Measurements from ENCODE around the gene RXRA. TPM values are rescaled to one million over a fixed set of nuclear protein-coding genes. Genes with fewer than 3 reads are reported as not detected.

The RXRA gene
- total and polyA plus RNA-seq, 5 donors from 2014 or later, result 0.29 to 13.6 (median 1.4) TPM

DNA sequence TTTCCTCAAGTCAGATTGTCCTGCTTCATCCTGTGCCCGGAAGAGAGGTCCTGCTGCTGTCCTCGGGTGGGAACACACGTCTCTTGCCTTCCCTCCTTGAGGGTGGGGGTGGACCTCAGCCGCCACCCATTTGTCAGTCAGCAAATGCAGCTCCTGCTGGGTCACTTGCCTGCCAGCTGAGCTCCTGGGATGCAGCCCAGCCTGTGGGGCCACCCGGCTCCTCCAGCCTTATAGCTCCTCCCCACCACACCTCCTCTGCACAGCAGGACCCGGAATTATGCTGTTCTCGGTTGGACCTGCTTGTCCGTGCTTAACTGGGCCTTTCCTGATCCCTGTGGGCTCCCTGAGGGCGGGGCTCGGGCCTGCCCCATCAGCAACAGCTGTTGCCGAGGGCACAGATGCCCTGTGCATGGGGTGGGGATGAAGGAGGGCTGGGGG, 52.7 kb downstream of the RXRA start:
- no peaks in the 10 kb centered on the region for H3K36me3 ChIP-seq (ENCODE audit: control insufficient read depth, insufficient read depth, low read length)
- H3K27ac Mint-ChIP-seq, result peak overlapping the region in 1 of 3 donors; percentile 80
- no peak overlapping the region for H3K4me3 Mint-ChIP-seq
- no peaks in the 10 kb centered on the region for H3K9me3 ChIP-seq (ENCODE audit: control insufficient read depth in 2 of 2, low read length in 2 of 2)
- H3K9me3 Mint-ChIP-seq, result peaks cover 0 to 3% (median 0%) of the 10 kb centered on the region in 7 donors
- no peaks in the 10 kb centered on the region for H3K27me3 Mint-ChIP-seq
- no peak overlapping the region for H3K4me3 ChIP-seq (ENCODE audit: low read depth, low read length)
- no peaks in the 10 kb centered on the region for H3K27me3 ChIP-seq (ENCODE audit: control insufficient read depth, insufficient read depth, low read length)
- DNase-seq, result no peak
- H3K4me1 ChIP-seq (ENCODE audit: control insufficient read depth, insufficient read depth, low read length, poor library complexity, severe bottlenecking), result peaks cover 27% of the 10 kb centered on the region
- no peaks in the 10 kb centered on the region for H3K36me3 Mint-ChIP-seq
- peaks cover 0 to 32% (median 21%) of the 10 kb centered on the region in 4 donors for H3K4me1 Mint-ChIP-seq
- ATAC-seq (ENCODE audit: low read depth in 2 of 2), result no peak
- H3K27ac ChIP-seq (ENCODE audit: insufficient read depth, low read length, poor library complexity, severe bottlenecking), result no peak overlapping the region

DNA sequence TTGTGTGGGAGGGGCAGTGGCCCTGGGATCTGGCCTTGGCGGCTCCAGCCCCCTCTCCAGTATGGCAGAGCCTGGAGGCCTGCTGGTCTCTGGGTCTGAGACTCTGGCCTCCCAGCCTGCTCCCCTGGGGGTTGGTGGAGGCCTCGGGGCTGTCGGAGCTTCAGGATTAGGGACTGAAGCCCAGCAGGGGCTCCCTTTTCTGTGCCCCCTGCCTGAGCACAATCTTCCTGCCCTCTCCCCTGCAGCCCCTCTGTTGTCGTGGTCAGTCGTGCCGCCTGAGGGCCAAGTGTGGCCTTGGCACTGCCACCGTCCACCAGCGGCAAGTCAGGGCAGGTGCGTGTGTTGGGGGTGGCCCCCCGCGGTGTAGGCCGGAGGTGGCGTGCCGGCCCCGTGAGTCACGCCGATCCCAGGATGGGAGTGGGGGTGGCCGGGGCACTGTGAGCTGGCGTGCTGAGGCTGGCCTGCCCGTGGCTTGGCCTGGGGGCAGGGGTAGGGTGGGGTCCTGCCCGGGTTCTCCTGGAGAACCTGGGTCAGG, 53.6 kb downstream of the RXRA start:
- H3K4me1 Mint-ChIP-seq, result peaks cover 0 to 35% (median 21%) of the 10 kb centered on the region in 4 donors
- H3K27me3 Mint-ChIP-seq, result no peaks in the 10 kb centered on the region
- H3K27ac Mint-ChIP-seq, result no peak overlapping the region
- Histone ChIP-seq H3K36me3 (ENCODE audit: control insufficient read depth, insufficient read depth, low read length) (no peaks in the 10 kb centered on the region), H3K27ac (ENCODE audit: insufficient read depth, low read length, poor library complexity, severe bottlenecking) (no peak overlapping the region), H3K4me3 (ENCODE audit: low read depth, low read length) (no peak overlapping the region), H3K4me1 (ENCODE audit: control insufficient read depth, insufficient read depth, low read length, poor library complexity, severe bottlenecking) (peaks cover 27% of the 10 kb centered on the region), H3K27me3 (ENCODE audit: control insufficient read depth, insufficient read depth, low read length) (no peaks in the 10 kb centered on the region), H3K9me3 (ENCODE audit: control insufficient read depth in 2 of 2, low read length in 2 of 2) (no peaks in the 10 kb centered on the region)
- H3K9me3 Mint-ChIP-seq, result peaks cover 0 to 3% (median 0%) of the 10 kb centered on the region in 7 donors
- no peak for ATAC-seq (ENCODE audit: low read depth in 2 of 2)
- no peak overlapping the region for H3K4me3 Mint-ChIP-seq
- DNase-seq, result no peak
- no peaks in the 10 kb centered on the region for H3K36me3 Mint-ChIP-seq

DNA sequence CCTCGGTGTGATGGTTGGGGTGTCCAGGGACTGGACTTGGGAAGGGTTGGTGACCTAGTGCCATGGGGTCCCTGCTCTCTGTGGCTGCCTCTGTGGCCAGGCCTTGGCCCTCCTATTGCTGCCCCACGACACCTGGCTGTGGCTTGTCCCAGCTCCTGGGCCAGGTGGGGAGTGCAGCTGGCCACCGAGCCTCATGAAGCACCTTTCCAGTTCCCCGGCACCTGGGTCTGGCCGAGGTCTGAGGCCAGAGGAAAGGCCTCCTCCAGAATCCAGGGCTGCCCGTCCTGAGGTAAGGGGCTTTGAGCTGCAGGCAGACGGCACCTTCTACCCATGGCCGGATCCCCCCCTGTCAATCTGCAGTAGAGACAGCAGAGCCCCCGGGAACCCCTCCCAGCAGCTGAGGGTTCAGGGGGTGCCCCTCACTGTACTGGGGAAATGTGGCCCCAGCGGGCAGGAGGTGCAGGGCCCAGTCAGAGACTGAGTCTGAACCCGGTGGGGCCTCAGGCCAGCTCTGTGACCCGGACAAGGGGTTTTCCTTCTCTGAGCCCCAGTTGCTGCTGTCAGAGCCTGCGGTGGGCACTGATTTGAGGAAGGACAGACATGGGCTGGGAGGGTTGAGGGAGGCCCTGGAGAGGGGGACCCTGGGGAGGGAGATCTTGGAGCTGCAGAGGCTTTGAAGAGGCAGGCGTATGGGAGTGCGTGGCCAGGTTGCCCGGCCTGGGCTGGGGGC, 54.5 kb downstream of the RXRA start:
- Mint-ChIP-seq H3K27me3 (no peaks in the 10 kb centered on the region), H3K4me3 (peak overlapping the region in 1 of 4 donors; percentile 65), H3K27ac (peak overlapping the region in 1 of 3 donors; percentile 25), H3K36me3 (no peaks in the 10 kb centered on the region), H3K9me3 (peaks cover 0 to 3% (median 0%) of the 10 kb centered on the region in 7 donors), H3K4me1 (peaks cover 0 to 35% (median 20%) of the 10 kb centered on the region in 4 donors)
- no peaks in the 10 kb centered on the region for H3K9me3 ChIP-seq (ENCODE audit: control insufficient read depth in 2 of 2, low read length in 2 of 2)
- no peak overlapping the region for H3K27ac ChIP-seq (ENCODE audit: insufficient read depth, low read length, poor library complexity, severe bottlenecking)
- ATAC-seq (ENCODE audit: low read depth in 2 of 2) (no peak), DNase-seq (no peak)
- no peaks in the 10 kb centered on the region for H3K27me3 ChIP-seq (ENCODE audit: control insufficient read depth, insufficient read depth, low read length)
- H3K4me3 ChIP-seq (ENCODE audit: low read depth, low read length), result no peak overlapping the region
- H3K4me1 ChIP-seq (ENCODE audit: control insufficient read depth, insufficient read depth, low read length, poor library complexity, severe bottlenecking), result peaks cover 27% of the 10 kb centered on the region
- H3K36me3 ChIP-seq (ENCODE audit: control insufficient read depth, insufficient read depth, low read length), result no peaks in the 10 kb centered on the region

DNA sequence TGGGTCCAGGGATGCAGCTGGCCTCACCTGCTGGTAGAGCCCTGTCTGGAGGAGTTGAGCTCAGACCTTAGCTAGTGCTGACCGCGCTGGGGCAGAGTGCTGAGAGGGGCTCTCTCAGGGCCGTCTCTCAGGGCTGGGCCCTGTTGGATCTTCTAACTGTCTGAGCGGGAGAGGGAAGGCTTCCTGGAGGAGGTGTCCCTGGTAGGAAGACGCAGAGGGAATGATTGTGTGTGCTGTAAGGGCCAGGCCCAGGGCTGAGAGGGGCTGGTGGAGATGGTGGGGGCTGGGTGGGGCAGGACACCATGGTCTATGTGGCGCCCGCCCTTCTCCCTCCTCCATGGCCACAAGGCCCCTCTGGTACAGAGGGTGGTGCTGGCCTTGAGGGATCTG, 55.0 kb downstream of the RXRA start:
- H3K4me1 ChIP-seq (ENCODE audit: control insufficient read depth, insufficient read depth, low read length, poor library complexity, severe bottlenecking), result peaks cover 27% of the 10 kb centered on the region

DNA sequence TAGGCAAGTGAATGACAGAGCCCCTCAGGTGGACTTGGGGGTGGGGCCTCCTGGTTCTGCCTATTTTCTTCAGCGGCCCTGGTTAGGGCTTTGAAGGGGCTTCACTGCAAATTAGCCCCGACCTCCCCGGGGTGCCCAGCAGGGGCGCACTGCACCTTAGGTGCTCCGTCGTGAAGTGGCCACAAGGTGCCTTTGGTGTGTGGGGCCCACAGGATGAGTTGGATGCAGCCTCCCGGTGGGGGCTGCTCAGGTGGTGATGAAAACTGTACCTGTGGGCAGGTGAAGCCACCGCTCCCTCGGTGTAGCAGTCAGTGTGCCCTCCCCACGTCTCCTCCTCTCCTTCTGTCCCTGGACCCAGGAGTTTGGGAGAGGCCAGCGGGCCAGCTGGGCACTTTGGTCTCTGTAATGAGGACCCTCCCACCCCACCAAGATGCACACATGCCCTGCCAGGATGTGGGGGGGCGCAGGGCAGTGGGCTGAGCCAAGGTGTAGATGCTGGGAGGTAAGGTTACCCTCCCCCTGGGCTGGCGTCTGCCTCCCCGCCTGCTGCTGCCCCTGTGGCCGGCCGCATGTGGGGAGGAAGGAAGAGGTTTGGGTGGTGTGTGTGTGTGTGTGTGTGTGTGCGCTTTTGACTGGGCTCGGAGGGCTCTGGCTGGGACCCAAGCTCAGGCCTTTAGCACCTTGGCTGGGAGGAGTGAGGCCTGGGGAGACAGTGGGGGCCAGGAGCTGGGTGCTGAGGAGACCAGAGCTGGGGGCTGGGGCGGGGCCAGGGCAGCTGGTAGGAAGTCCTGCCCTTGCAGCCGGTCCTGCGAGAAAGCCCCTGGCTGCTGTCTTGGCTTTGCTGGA, 55.6 kb downstream of the RXRA start:
- Mint-ChIP-seq H3K27me3 (no peaks in the 10 kb centered on the region), H3K27ac (peak overlapping the region in 2 of 3 donors; percentile 65 to 96), H3K4me3 (peak overlapping the region in 3 of 4 donors; percentile 22 to 73 (median 32)), H3K36me3 (no peaks in the 10 kb centered on the region), H3K9me3 (peaks cover 0 to 3% (median 0%) of the 10 kb centered on the region in 7 donors), H3K4me1 (peaks cover 0 to 32% (median 18%) of the 10 kb centered on the region in 4 donors)
- Histone ChIP-seq H3K4me1 (ENCODE audit: control insufficient read depth, insufficient read depth, low read length, poor library complexity, severe bottlenecking) (peaks cover 27% of the 10 kb centered on the region), H3K36me3 (ENCODE audit: control insufficient read depth, insufficient read depth, low read length) (no peaks in the 10 kb centered on the region), H3K4me3 (ENCODE audit: low read depth, low read length) (no peak overlapping the region), H3K27ac (ENCODE audit: insufficient read depth, low read length, poor library complexity, severe bottlenecking) (peak overlapping the region; percentile 33), H3K27me3 (ENCODE audit: control insufficient read depth, insufficient read depth, low read length) (no peaks in the 10 kb centered on the region), H3K9me3 (ENCODE audit: control insufficient read depth in 2 of 2, low read length in 2 of 2) (no peaks in the 10 kb centered on the region)
- DNase-seq (peak; percentile 24 to 54 (median 53)), ATAC-seq (ENCODE audit: low read depth in 2 of 2) (peak; percentile 40 to 57)

More for the DNA sequence above, 55.0 kb downstream of the RXRA start:
- ATAC-seq (ENCODE audit: low read depth in 2 of 2) (peak in 1 of 2 donors; percentile 7), DNase-seq (no peak)
- Mint-ChIP-seq H3K9me3 (peaks cover 0 to 3% (median 0%) of the 10 kb centered on the region in 7 donors), H3K4me1 (peaks cover 0 to 35% (median 20%) of the 10 kb centered on the region in 4 donors), H3K4me3 (peak overlapping the region in 1 of 4 donors; percentile 65), H3K36me3 (no peaks in the 10 kb centered on the region), H3K27me3 (no peaks in the 10 kb centered on the region), H3K27ac (peak overlapping the region in 1 of 3 donors; percentile 25)
- H3K27ac ChIP-seq (ENCODE audit: insufficient read depth, low read length, poor library complexity, severe bottlenecking), result no peak overlapping the region
- H3K4me3 ChIP-seq (ENCODE audit: low read depth, low read length), result no peak overlapping the region
- no peaks in the 10 kb centered on the region for H3K27me3 ChIP-seq (ENCODE audit: control insufficient read depth, insufficient read depth, low read length)
- H3K9me3 ChIP-seq (ENCODE audit: control insufficient read depth in 2 of 2, low read length in 2 of 2), result no peaks in the 10 kb centered on the region
- no peaks in the 10 kb centered on the region for H3K36me3 ChIP-seq (ENCODE audit: control insufficient read depth, insufficient read depth, low read length)

DNA sequence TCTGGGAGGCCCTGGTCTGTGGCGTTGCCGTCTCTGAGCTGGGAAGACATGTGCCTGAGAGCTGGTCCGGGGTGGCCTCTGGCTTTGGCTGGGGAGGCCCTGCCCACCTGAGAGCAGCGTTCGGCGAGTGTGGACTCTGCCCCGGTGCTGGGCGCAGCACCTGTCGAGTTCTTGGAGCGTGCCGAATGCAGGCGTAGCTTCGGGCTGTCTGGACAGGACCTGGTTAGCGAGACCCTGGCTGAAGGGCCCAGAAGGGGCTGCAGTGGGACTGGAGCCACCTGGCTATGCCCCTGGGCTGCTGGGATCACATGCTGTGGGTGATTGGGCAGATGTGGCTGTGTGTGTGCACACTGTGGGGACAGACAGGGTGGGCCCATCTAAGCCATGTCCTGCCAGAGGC, 56.5 kb downstream of the RXRA start:
- H3K4me3 Mint-ChIP-seq, result peak overlapping the region in 1 of 4 donors; percentile 13
- Histone ChIP-seq H3K4me3 (ENCODE audit: low read depth, low read length) (no peak overlapping the region), H3K27me3 (ENCODE audit: control insufficient read depth, insufficient read depth, low read length) (no peaks in the 10 kb centered on the region), H3K27ac (ENCODE audit: insufficient read depth, low read length, poor library complexity, severe bottlenecking) (peak overlapping the region; percentile 33), H3K36me3 (ENCODE audit: control insufficient read depth, insufficient read depth, low read length) (no peaks in the 10 kb centered on the region), H3K4me1 (ENCODE audit: control insufficient read depth, insufficient read depth, low read length, poor library complexity, severe bottlenecking) (peaks cover 27% of the 10 kb centered on the region), H3K9me3 (ENCODE audit: control insufficient read depth in 2 of 2, low read length in 2 of 2) (no peaks in the 10 kb centered on the region)
- no peaks in the 10 kb centered on the region for H3K36me3 Mint-ChIP-seq
- peaks cover 0 to 32% (median 19%) of the 10 kb centered on the region in 4 donors for H3K4me1 Mint-ChIP-seq
- no peak for ATAC-seq (ENCODE audit: low read depth in 2 of 2)
- no peaks in the 10 kb centered on the region for H3K27me3 Mint-ChIP-seq
- H3K9me3 Mint-ChIP-seq, result peaks cover 0 to 3% (median 0%) of the 10 kb centered on the region in 7 donors
- no peak for DNase-seq
- peak overlapping the region in 2 of 3 donors; percentile 55 to 96 for H3K27ac Mint-ChIP-seq

DNA sequence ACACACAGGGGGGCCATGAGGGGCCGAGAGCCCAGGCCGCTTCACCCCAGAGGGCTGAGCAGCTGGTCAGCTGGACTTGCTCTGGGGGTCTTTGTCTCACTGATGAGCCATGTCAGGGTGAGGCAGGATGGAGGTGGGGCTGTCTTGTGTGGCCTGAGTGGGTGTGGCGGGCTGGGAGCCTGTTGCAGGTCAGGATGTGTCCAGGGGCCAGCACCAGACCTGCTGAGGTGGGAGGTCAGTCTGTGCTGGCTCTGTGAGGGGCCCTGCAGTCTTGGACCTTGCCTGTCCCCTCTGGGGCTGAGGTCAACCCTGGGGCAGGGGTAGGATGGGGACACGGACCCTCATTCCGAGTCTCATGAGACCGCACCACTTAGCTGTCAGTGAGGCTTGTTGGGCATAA, 56.9 kb downstream of the RXRA start:
- H3K4me1 ChIP-seq (ENCODE audit: control insufficient read depth, insufficient read depth, low read length, poor library complexity, severe bottlenecking), result peaks cover 27% of the 10 kb centered on the region
- ATAC-seq (ENCODE audit: low read depth in 2 of 2) (no peak), DNase-seq (no peak)
- Mint-ChIP-seq H3K27ac (peak overlapping the region in 2 of 3 donors; percentile 20 to 46), H3K27me3 (no peaks in the 10 kb centered on the region), H3K36me3 (no peaks in the 10 kb centered on the region), H3K4me3 (no peak overlapping the region), H3K9me3 (peaks cover 0 to 3% (median 0%) of the 10 kb centered on the region in 7 donors), H3K4me1 (peaks cover 0 to 36% (median 19%) of the 10 kb centered on the region in 4 donors)
- no peak overlapping the region for H3K27ac ChIP-seq (ENCODE audit: insufficient read depth, low read length, poor library complexity, severe bottlenecking)
- no peaks in the 10 kb centered on the region for H3K9me3 ChIP-seq (ENCODE audit: control insufficient read depth in 2 of 2, low read length in 2 of 2)
- no peak overlapping the region for H3K4me3 ChIP-seq (ENCODE audit: low read depth, low read length)
- no peaks in the 10 kb centered on the region for H3K36me3 ChIP-seq (ENCODE audit: control insufficient read depth, insufficient read depth, low read length)
- H3K27me3 ChIP-seq (ENCODE audit: control insufficient read depth, insufficient read depth, low read length), result no peaks in the 10 kb centered on the region

Data from CD4-positive, CD25-positive, alpha-beta regulatory T cell (primary cell).